WERI-Rb-1 (cell line): ENCODE measurements around the gene CCDC120.

ENCODE experiments used
- DNase-seq: peaks from one replicate; pipeline ENCODE4 v3.0.0-alpha.2; 2020
- H3K27ac ChIP-seq: fragments of 250-450 bp; sonication (Bioruptor Pico); 2 replicates; pipeline ENCODE4 v1.5.1; 2020; ENCODE audit warnings: mild to moderate bottlenecking, moderate library complexity
- H3K27me3 ChIP-seq: fragments of 250-450 bp; sonication (Bioruptor Pico); 2 replicates; pipeline ENCODE4 v1.5.1; 2021; ENCODE audit warnings: mild to moderate bottlenecking, low read depth, moderate library complexity; ENCODE audit not compliant: insufficient read depth, severe bottlenecking
- H3K36me3 ChIP-seq: fragments of 250-450 bp; sonication (Bioruptor Pico); 2 replicates; pipeline ENCODE4 v1.5.1; 2020; ENCODE audit warnings: mild to moderate bottlenecking, moderate library complexity
- H3K4me3 ChIP-seq: 2 replicates; pipeline ENCODE4 v1.5.1; 2011; ENCODE audit warnings: low read depth, mild to moderate bottlenecking, control low read depth, low read length
- H3K9me3 ChIP-seq: fragments of 250-450 bp; sonication (Bioruptor Pico); 2 replicates; pipeline ENCODE4 v1.5.1; 2021; ENCODE audit warnings: mild to moderate bottlenecking, moderate library complexity; ENCODE audit not compliant: severe bottlenecking
- CTCF ChIP-seq: IDR thresholded peaks from 2 replicates; pipeline ENCODE4 v1.5.1; 2011; ENCODE audit warnings: low read depth, mild to moderate bottlenecking, control low read depth, inconsistent platforms, low read length

The CCDC120 gene, protein sequence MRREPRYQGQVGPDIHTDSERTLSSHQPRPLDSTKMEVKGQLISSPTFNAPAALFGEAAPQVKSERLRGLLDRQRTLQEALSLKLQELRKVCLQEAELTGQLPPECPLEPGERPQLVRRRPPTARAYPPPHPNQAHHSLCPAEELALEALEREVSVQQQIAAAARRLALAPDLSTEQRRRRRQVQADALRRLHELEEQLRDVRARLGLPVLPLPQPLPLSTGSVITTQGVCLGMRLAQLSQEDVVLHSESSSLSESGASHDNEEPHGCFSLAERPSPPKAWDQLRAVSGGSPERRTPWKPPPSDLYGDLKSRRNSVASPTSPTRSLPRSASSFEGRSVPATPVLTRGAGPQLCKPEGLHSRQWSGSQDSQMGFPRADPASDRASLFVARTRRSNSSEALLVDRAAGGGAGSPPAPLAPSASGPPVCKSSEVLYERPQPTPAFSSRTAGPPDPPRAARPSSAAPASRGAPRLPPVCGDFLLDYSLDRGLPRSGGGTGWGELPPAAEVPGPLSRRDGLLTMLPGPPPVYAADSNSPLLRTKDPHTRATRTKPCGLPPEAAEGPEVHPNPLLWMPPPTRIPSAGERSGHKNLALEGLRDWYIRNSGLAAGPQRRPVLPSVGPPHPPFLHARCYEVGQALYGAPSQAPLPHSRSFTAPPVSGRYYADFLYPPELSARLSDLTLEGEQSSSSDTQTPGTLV

DNA sequence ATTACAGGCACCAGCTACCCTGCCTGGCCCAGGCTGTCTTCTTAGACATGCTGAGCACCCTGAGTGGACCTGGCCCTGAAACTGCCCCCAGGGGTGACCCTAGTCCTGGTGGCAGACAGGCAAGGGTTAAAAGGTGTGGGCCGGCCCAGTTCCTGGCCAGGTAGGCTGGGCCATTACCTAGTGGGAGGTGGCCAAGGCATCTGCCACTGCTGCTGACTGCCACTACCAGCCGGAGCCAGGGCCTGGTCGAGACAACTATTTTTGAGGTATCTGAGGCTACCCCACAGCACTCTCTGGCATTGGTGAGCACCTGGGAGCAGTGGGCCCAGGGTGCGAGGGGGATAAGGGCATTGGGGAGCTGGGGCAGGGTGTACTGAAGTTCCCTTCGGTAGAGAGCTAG is at the start of gene CCDC120:
Gene CCDC120 (plus strand): TSS at position 206 of the 400 bp plus-strand sequence. CDS start 3,043 bp downstream, outside the sequence.
- TF ChIP-seq CTCF, result no peak
- Histone ChIP-seq H3K4me3 (no peak within 1 kb of the TSS), H3K36me3 (no peaks in the 10 kb centered on the region), H3K27ac (no peak within 1 kb of the TSS), H3K9me3 (peaks cover 2% of the 10 kb centered on the region), H3K27me3 (peaks cover 9% of the 10 kb centered on the region)
- DNase-seq, result no peak

GRCh38 chrX:49019050-49019449 is 39.7 kb upstream of the CCDC120 start:
- H3K9me3 ChIP-seq, result no peaks in the 10 kb centered on the region
- peaks cover 7% of the 10 kb centered on the region for H3K27me3 ChIP-seq
- H3K4me3 ChIP-seq, result no peak overlapping the region
- H3K27ac ChIP-seq, result no peak overlapping the region
- TF ChIP-seq CTCF, result no peak
- DNase-seq, result no peak
- no peaks in the 10 kb centered on the region for H3K36me3 ChIP-seq

DNA sequence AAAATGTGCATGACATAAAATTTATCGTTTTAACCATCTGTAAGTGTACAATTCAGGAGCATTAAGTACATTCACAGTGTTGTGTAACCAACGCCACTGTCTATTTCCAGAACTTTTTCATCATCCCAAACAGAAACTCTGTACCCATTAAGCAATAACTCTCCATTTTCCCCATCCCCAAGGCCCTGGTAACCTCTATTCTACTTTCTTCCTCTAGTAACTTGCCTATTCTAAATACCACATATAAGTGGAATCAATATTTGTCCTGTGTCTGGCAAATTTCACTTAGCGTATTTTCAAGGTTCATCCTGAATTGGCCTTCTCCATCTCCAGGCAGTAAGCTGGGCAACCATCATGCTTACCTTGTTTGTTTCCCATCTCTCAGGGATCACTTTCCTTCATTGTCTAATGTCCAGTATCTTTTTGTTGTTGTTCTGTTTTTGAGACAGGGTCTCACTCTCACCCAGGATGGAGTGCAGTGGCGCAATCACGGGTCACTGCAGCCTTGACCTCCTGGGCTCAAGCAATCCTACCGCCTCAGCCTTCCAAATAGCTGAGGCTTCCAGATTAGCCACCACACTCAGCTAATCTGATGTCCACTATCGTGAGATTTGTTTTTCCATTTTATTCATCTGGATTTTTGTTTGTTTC is 39.1 kb upstream of the CCDC120 start:
- H3K4me3 ChIP-seq, result no peak overlapping the region
- no peak for DNase-seq
- no peaks in the 10 kb centered on the region for H3K9me3 ChIP-seq
- H3K27ac ChIP-seq, result no peak overlapping the region
- no peaks in the 10 kb centered on the region for H3K36me3 ChIP-seq
- peaks cover 7% of the 10 kb centered on the region for H3K27me3 ChIP-seq
- no peak for TF ChIP-seq CTCF

GRCh38 chrX:49029876-49030275 is 28.9 kb upstream of the CCDC120 start:
- Histone ChIP-seq H3K27ac (no peak overlapping the region), H3K4me3 (no peak overlapping the region), H3K27me3 (peaks cover 3% of the 10 kb centered on the region), H3K9me3 (no peaks in the 10 kb centered on the region), H3K36me3 (peaks cover 2% of the 10 kb centered on the region; the same call in 1 of the 2 replicates)
- TF ChIP-seq CTCF, result no peak
- no peak for DNase-seq

DNA sequence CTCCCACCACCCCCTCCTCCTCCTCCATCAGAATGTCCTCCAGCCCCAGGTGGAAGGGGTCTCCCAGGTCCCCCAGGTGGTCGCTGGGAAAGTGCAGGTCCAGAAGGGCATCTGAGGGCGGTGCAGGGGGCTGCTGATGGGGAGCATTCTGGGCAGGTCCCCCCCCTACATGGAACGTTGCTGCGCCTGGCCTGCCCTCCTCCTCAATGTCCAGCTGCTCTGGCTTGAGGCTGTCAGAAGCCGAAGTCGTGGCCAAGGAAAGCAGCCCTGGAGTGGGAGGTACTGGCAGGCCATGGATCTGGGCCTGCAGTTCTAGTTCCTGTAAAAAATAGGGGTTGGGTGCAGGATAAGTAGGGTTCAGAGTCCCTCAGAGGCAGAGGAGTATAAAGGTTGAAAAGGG is 28.5 kb upstream of the CCDC120 start:
- Histone ChIP-seq H3K36me3 (peaks cover 2% of the 10 kb centered on the region; the same call in 1 of the 2 replicates), H3K9me3 (no peaks in the 10 kb centered on the region), H3K4me3 (no peak overlapping the region), H3K27ac (no peak overlapping the region), H3K27me3 (peaks cover 3% of the 10 kb centered on the region)
- no peak for TF ChIP-seq CTCF
- no peak for DNase-seq
